GF-D8 (cell line): ENCODE data around the gene PCDHGA2.
"Not testable (repeated sequence)": the region's sequence is repeated elsewhere in the genome, so short reads cannot be mapped to it uniquely, and the experiment has no call there.

Experiments
- DNase-seq: peaks from one replicate; lab custom pipeline; 2025; lab: John Stamatoyannopoulos, UW

The PCDHGA2 gene

GRCh38 chr5:141338538-141339306, at the start of gene PCDHGA2:
PCDHGA2 (plus strand) TSS chr5:141338760.
- no peak for DNase-seq

- no peak for DNase-seq
These were observed 40.2 kb upstream of the PCDHGA2 start for GRCh38 chr5:141298376-141298775.

- DNase-seq, result no peak
These were observed 34.8 kb upstream of the PCDHGA2 start, which contains the start of gene SLC25A2 for GRCh38 chr5:141303756-141304155. SLC25A2 (minus strand) TSS chr5:141304049; CDS start chr5:141303865, 184 bp downstream.

DNA sequence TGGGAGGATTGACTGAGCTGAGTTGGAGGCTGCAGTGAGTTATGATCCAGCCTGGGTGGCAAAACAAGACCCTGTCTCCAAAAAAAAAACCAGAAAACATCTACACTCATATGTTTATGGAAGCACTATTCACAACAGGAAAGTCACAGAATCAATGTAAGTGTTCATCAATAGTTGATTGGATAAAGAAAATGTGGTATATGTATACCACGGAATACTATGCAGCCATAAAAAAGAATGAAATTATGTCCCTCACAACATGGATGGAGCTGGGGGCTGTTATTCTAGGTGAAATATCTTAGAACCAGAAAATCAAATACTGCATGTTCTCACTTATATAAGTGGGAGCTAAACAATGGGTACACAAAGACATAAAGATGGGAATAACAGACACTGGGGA, 31.9 kb upstream of the PCDHGA2 start:
- no peak for DNase-seq

DNA sequence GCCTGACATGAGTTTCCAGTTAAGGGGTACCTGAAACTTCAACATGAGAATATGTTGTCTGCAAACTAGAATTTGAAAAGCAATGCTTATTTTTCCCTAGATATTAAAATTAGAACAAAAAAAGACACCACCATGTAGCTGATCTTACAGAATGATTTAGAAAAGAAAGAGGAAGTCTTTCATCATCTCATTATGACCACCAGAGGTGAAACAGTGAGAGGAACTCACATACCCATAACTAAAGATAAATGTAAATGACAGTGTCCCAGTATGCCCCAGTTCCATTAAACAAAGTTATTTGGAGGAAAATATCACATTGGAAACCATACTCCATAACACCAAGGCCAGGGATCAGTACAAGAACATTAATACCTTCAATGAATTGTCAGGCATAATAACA, 24.8 kb upstream of the PCDHGA2 start:
- DNase-seq, result no peak

GRCh38 chr5:141316963-141317362, 21.6 kb upstream of the PCDHGA2 start:
- not testable (repeated sequence) for DNase-seq

DNA sequence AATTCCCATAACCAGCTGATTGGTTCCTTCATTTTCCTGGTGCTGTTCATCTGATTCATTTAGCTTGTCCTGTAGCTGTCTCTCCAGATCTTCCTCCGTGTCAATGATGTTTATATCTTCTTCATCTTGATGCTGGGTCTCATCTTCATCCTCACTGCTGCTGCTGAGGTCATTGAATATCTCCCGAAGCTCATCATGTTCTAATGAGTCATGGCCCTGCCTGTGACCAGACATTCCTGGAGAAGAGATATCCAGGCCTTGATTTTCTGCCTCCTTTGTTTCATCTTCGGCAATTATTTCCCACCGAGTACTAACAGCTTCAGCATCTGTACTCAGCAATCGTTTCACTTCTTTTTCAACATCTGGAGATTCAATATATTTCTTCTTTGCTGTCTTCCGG, 19.4 kb upstream of the PCDHGA2 start:
- no peak for DNase-seq

DNA sequence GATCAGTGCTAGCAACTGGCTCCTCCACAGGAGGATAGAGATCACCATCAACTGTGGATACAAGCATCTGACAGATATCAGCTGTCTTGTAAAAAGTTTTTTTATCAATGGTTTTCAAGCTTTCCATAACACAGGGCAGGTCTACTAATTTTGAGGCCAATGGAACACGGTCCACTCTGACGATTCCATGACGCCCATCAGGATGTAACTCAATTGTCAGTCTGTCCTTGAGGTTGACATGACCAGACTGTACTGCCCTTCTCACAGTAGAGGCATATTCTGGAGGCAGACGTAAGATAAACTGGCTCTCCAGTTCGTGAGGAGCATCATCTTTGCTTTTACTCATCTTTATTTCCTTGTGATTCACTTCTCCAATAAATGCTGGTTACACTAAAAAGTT, 18.9 kb upstream of the PCDHGA2 start:
- DNase-seq, result no peak

GRCh38 chr5:141320225-141321169, 18.1 kb upstream of the PCDHGA2 start, which contains the start of gene TAF7:
TAF7 (minus strand) TSS chr5:141320784; CDS start chr5:141320044, 740 bp downstream.
- DNase-seq, result peak; percentile 47

GRCh38 chr5:141322261-141322660, 16.3 kb upstream of the PCDHGA2 start:
- DNase-seq, result no peak

DNA sequence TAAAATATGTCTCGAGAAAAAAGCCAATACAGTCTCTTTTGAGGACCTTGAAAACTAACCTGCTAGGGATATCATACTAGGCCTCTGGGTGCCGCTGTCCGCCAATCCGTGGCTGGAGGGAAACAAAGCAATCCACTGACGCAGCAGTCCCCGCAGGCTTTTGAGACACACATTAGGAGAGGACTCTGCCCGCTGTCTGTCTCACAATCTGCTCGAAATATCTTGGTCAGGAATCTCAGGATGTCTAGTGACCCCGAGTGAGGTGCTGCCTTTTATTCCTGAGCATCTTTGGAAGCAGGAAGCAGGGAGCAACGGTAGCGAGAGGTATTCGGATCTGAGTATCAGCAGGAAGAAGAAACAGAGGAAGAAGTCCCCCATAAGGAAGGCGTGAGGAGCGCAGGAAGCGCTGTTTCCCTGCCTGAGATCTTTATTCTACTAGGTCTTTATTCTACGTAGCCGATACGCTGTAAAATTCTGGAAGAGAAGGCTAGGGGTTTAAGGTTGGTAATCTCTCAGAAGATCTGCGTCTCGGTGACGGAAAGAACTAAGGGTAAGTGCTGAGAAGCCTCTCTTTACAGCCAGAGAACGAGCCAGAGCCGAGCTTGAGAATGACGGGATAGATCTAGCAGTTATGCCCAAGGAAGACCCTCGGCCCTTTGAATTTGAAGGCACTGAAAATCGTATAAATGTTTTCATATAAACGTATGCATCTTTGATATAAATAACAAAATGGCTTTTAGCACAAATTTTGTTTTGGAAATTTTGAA, 12.3 kb upstream of the PCDHGA2 start:
- no peak for DNase-seq

GRCh38 chr5:141328231-141328630, 10.3 kb upstream of the PCDHGA2 start:
- DNase-seq, result no peak

DNA sequence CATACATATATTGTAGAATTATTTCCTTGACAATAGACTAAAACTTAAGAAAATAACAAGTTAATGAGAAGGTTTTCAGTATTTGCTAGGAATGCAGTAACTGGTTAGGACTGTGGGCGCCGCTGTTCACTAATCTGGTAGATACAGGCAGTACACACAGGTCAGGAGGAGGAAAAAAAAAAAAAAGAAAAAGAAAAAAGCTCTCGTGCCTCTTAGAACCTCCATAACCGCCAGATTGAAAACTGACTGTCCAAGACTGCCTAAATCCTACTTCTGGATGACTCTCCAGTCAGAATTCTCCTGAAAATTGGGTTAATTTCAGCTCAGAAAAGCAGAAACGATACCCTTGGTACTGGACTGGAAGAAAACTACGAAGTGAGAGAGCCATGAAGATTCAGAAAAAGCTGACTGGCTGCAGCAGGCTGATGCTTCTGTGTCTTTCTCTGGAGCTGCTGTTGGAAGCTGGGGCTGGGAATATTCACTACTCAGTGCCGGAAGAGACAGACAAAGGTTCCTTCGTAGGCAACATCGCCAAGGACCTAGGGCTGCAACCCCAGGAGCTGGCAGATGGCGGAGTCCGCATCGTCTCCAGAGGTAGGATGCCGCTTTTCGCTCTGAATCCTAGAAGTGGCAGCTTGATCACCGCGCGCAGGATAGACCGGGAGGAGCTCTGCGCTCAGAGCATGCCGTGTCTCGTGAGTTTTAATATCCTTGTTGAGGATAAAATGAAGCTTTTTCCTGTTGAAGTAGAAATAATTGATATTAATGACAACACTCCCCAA, 8.1 kb upstream of the PCDHGA2 start, which contains the start of gene PCDHGA1:
PCDHGA1 (plus strand) TSS at position 216 of the 782 bp plus-strand sequence.
- no peak for DNase-seq

DNA sequence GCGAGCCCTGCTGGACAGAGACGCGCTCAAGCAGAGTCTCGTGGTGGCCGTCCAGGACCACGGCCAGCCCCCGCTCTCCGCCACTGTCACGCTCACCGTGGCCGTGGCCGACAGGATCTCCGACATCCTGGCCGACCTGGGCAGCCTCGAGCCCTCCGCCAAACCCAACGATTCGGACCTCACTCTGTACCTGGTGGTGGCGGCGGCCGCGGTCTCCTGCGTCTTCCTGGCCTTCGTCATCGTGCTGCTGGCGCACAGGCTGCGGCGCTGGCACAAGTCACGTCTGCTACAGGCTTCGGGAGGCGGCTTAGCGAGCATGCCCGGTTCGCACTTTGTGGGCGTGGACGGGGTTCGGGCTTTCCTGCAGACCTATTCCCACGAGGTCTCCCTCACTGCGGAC, 6.0 kb upstream of the PCDHGA2 start:
- not testable (repeated sequence) for DNase-seq

GRCh38 chr5:141340781-141341354, 2.3 kb downstream of the PCDHGA2 start:
- not testable (repeated sequence) for DNase-seq

DNA sequence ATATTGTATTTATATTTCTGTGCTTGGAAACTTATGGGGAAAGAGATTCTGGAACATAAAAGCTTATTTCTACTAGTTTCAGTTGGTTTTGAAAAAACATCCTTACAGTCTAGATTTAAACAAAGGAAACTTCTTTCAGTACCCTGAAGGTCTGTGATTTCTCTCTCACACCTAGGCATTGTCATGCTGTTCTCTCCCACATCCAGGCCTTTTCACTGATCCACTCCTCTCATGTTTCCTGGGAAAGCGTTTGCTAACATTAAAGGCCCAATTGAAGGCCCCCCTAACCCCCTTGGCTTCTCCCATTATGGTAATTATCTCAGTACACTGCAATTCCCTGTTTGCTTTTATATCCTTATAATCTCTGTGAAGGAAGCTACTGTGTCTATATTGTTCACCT, 4.2 kb downstream of the PCDHGA2 start:
- no peak for DNase-seq

DNA sequence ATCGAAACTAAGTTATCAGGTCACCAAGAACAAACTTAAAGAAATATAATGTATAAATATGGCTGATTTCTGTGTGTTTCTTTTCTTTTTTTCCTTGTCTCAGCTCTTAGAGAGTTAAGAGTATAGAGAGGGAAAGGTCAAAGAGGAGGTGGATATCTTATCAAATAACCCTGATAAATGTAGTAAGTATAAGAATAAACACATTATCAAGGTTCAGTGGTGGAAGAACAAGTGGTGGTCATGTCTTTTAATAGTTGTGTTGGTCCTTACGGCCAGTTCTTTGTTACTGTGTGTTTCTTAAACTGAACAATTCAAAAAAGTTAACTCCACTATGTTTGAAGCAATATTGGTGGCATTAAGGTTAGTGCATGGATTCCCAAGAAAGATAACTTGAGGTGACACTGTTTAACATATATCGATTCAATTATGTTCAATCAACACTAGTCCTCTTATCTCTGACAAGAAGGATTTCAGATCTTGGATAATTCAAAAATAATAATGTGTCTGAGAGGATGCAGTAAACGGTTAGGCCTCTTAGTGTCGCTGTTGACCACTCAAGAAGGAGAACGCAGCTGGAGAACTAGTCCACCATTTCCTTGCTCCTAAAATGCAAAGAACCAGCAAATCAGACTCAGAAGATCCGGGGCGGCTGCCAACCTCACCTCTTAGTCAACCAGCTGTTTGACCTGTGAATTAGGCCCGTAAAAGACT, 4.8 kb downstream of the PCDHGA2 start, which contains the start of gene PCDHGA3:
PCDHGA3 (plus strand) TSS at position 588 of the 711 bp plus-strand sequence. CDS start 205 bp downstream, outside the sequence.
- no peak for DNase-seq

DNA sequence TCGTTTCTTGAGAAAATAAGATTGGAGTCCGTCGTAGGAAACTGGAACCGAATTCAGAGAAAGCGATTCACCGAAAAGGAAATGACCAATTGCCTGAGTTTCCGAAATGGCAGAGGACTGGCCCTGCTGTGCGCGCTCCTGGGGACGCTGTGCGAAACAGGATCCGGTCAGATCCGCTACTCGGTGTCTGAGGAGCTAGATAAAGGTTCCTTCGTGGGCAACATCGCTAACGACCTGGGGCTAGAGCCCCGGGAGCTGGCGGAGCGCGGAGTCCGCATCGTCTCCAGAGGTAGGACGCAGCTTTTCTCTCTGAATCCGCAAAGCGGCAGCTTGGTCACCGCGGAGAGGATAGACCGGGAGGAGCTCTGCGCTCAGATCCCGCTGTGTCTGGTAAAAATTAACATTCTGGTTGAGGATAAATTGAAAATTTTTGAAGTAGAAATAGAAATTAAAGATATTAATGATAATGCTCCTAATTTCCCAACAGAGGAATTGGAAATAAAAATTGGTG, 5.4 kb downstream of the PCDHGA2 start:
- DNase-seq, result no peak

DNA sequence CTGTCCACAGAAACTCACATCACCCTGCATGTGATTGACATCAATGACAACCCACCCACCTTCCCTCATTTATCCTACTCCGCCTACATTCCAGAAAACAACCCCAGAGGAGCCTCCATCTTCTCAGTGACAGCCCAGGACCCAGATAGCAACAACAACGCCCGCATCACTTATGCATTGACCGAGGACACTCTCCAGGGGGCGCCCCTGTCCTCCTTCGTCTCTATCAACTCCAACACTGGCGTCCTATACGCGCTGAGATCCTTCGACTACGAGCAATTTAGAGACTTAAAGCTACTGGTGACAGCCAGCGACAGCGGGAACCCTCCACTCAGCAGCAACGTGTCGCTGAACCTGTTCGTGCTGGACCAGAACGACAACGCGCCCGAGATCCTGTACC, 6.8 kb downstream of the PCDHGA2 start:
- DNase-seq, result no peak

- not testable (repeated sequence) for DNase-seq
These were observed 7.5 kb downstream of the PCDHGA2 start for GRCh38 chr5:141346017-141346416.
